AG10803 (cell line): Measurements from ENCODE around the gene BRMS1.
A peak's percentile ranks its signal among the peaks of the same experiment; 100 is the strongest.
"Not testable (repeated sequence)": the region's sequence is repeated elsewhere in the genome, so short reads cannot be mapped to it uniquely, and the experiment has no call there.

Source experiments
- DNase-seq: peaks from one replicate; pipeline ENCODE4 v3.0.0; 2010; ENCODE audit warnings: low read depth
- H3K4me3 ChIP-seq: 2 replicates; pipeline ENCODE4 v1.5.1; 2011; ENCODE audit warnings: mild to moderate bottlenecking, low read length, control low read depth
- TF ChIP-seq, protein P1 (sequence below): conservative IDR thresholded peaks from 2 replicates; pipeline ENCODE4 v1.5.1; 2011; ENCODE audit warnings: mild to moderate bottlenecking, low read length, control low read depth, inconsistent platforms

The BRMS1 gene, protein sequence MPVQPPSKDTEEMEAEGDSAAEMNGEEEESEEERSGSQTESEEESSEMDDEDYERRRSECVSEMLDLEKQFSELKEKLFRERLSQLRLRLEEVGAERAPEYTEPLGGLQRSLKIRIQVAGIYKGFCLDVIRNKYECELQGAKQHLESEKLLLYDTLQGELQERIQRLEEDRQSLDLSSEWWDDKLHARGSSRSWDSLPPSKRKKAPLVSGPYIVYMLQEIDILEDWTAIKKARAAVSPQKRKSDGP

GRCh38 chr11:66344550-66345315 is at the start of gene BRMS1:
BRMS1 (minus strand) TSS chr11:66345104; CDS start chr11:66342234, 2,870 bp downstream.
- TF ChIP-seq, protein P1, sequence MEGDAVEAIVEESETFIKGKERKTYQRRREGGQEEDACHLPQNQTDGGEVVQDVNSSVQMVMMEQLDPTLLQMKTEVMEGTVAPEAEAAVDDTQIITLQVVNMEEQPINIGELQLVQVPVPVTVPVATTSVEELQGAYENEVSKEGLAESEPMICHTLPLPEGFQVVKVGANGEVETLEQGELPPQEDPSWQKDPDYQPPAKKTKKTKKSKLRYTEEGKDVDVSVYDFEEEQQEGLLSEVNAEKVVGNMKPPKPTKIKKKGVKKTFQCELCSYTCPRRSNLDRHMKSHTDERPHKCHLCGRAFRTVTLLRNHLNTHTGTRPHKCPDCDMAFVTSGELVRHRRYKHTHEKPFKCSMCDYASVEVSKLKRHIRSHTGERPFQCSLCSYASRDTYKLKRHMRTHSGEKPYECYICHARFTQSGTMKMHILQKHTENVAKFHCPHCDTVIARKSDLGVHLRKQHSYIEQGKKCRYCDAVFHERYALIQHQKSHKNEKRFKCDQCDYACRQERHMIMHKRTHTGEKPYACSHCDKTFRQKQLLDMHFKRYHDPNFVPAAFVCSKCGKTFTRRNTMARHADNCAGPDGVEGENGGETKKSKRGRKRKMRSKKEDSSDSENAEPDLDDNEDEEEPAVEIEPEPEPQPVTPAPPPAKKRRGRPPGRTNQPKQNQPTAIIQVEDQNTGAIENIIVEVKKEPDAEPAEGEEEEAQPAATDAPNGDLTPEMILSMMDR, result peak; percentile 26; the same call in 1 of the 2 replicates
- peak; percentile 96 for DNase-seq
- peak within 1 kb of the TSS; percentile 98 for H3K4me3 ChIP-seq

DNA sequence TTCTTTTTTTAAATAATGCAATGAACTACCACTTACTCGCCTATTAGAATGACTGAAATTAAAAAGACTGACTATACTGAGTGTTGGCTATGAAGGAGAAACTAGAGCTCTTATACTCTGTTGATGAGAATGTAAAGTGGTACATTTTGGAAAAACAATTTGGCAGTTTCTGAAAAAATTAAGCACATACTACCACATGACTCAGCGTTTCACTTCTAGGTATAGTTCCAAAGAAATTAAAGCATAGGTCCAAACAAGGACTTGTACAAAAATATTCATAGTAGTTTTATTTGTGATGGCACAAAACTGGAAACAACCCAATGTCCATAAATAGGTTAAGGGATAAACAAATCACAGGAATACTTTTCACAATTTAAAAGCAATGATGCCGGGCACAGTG is 49.0 kb upstream of the BRMS1 start:
- H3K4me3 ChIP-seq, result no peak overlapping the region
- no peak for DNase-seq
- TF ChIP-seq, protein P1, result no peak

- no peak overlapping the region for H3K4me3 ChIP-seq
- TF ChIP-seq, protein P1, result no peak
- no peak for DNase-seq
These were observed 46.4 kb upstream of the BRMS1 start for GRCh38 chr11:66391322-66391721.

DNA sequence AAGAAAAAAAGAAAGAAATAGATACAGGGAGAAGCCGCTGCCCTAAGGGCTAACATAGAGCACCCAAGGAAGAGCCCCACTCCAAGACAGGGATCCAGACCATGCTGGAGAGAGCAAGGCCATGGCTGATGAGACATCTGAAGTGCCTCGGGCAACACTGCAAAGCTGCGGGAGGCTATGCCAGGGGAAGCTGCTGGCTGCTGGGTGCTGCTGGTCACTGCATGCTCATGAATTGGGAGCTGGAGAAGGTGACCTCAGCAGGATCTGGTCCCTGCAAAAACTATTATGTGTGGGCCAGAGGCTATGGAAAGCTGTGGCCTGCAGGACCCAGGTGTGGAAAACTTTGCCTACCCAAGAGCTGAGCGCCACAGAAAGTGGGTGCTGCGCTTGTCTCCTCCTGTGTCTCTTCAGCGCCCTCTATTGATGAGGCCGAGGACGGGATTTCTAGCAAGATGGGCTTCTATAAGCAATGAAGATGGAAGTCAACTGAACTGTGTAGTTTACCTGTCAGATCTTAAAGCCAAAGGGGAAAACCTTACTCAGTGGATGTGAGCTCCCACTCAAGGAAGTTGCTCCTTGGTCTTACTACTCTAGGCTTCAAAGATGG is 44.0 kb upstream of the BRMS1 start:
- H3K4me3 ChIP-seq, result no peak overlapping the region
- TF ChIP-seq, protein P1, result peak; percentile 88
- peak; percentile 69 for DNase-seq

DNA sequence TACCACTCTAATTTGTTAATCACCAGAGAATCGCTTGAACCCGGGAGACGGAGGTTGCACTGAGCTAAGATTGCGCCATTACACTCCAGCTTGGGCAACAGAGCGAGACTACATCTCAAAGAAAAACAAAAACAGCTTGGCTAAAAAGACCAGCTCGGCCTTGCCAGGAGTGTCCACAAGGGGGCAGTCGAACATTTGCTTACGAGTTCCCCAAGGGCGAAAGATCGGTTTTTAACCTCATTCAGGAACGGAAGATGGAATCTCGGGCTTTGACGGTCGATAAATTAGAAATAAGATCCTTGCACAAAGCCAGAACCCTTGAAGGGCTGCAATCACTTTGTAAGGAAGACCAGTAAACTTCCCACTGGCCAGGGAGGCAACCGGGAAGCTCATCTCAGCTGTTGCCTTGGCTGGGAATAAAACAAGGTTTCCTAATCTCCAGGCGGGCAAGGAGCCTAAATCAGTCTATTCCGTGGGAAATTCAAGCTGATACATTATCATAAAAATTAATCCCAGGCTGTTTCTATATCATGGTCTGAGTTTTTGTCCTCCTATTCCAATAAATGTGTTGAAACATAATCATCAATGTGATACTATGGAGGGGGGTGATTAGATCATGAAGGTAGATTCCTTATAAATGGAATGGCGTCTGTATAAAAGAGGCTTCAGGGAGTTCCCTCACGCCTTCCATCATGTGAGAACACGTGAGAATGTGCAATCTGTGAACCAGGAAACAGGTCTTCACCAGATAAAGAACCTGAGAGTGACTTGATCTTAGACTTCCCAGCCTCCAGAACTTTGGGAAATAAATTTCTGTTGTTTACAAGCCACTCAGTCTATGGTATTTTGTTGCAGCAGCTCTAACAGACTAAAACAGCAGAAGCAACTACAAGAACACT is 41.5 kb upstream of the BRMS1 start:
- DNase-seq, result peak; percentile 84
- TF ChIP-seq, protein P1, result peak; percentile 95
- H3K4me3 ChIP-seq, result peak overlapping the region; percentile 34

DNA sequence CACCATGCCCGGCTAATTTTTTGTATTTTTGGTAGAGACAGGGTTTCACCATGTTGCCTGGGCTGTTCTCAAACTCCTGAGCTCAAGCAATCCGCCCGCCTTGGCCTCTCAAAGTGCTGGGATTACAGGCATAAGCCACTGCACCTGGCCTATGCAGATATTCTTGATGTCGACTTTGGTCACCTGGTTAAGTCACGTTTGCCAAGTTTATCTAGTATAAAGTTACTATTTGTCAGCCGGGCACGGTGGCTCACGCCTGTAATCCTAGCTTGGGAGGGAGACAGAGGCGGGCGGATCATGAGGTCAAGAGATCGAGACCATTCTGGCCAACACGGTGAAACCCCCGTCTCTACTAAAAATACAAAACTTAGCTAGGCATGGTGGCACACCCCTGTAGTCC is 39.4 kb upstream of the BRMS1 start:
- not testable (repeated sequence) for DNase-seq, H3K4me3 ChIP-seq

GRCh38 chr11:66380264-66380663 is 35.4 kb upstream of the BRMS1 start:
- DNase-seq, H3K4me3 ChIP-seq: not testable (repeated sequence)

DNA sequence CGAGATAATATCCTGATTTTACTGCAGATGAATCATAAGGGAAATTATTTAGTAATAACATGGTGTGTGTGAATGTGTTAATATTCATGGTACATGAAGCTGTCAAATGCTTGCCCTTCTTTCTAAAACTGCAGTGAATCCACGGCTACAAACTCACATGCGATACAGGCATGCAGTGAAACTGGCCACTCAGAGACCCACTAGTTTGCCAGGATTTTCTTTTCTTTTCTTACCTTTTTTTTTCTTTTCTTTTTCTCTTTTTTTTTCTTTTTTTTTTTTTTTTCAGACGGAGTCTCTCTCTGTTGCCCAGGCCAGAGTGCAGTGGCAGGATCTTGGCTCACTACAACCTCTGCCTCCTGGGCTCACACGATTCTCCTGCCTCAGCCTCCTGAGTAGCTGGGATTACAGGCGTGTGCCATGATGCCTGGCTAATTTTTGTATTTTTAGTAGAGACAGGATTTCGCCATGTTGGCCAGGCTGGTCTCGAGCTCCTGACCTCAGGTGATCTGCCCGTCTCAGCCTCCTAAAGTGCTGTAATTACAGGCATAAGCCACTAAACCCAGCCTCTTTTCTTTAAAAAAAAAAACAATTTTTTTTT is 28.9 kb upstream of the BRMS1 start:
- DNase-seq, H3K4me3 ChIP-seq: not testable (repeated sequence)
